Ammon's horn (tissue), 1 donor: Measurements from ENCODE around the gene DYSF.
"Not testable (repeated sequence)": the region's sequence is repeated elsewhere in the genome, so short reads cannot be mapped to it uniquely, and the experiment has no call there.

ENCODE experiments used
- DNase-seq: peaks from one replicate; pipeline ENCODE4 v3.0.0-alpha.2; 2016; ENCODE audit warnings: low spot score

Gene DYSF

GRCh38 chr2:71472019-71472418 is 18.7 kb downstream of the DYSF start:
- no peak for DNase-seq

GRCh38 chr2:71473346-71474031 is 20.1 kb downstream of the DYSF start:
- DNase-seq = no peak

- DNase-seq = no peak
Measured at GRCh38 chr2:71474116-71474743, 20.9 kb downstream of the DYSF start.

GRCh38 chr2:71474744-71475397 is 21.5 kb downstream of the DYSF start:
- no peak for DNase-seq

GRCh38 chr2:71476495-71476894 is 23.1 kb downstream of the DYSF start:
- no peak for DNase-seq

GRCh38 chr2:71477231-71477691 is 23.9 kb downstream of the DYSF start:
- no peak for DNase-seq

- DNase-seq = no peak
Measured at GRCh38 chr2:71478806-71479205, 25.4 kb downstream of the DYSF start.

DNA sequence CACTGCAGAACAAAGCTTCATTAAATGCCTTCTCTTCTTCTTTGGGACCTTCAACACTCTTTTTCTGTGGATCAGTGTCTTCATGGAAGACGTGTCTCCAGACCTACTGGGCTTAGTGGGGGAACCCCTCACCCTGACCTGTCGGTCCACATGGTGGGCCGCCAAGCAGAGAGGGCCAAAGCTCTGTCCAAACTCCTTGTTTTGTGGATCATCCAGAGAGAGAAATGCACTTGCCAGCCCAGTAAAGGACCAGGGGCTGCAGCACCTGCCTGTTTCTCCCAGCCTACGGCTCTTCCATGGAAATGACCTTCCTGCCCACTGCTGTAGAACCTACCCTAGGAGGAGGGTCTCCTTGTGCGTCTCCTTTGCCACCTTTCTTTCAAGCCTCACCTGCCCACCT is 25.9 kb downstream of the DYSF start:
- no peak for DNase-seq

DNA sequence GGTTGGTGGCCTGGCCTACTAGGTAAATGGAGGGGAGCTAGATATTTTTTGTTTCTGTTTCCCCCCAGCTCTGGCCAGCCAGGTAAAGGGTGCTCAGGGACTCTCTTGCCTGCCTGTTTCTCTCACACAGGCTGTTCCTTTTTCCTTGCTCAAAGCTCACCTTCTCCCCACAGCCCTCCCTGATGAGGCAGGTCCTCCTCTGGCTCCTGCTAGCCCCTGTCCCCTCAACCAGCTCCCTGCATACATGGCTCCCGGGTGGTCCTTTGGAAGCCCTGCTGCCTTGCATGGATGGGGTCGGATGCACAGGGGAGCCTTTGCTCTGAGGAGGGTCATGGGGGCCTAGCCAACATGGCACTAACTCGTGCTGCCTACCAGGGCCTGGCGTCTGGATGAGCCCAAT is 27.8 kb downstream of the DYSF start:
- no peak for DNase-seq

DNA sequence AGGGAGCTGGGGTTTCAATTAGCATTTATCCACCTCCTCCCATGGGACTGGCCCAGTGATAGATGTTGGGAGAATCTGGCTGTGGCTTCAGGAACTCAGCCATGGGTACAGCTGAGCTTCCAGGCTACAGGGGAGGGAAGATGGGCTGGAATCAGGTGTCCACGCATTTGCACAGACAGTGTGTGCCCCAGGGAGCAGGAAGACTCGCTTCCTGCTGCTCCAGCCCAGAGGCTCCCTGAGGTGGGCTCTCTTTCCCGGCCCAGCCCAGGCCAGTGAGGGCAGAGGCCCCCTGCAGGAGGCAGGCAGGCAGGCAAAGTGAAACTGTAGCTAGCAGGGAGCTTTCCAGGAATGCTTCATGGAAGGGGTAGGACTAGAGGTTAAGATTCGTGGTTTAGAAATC is 28.7 kb downstream of the DYSF start:
- no peak for DNase-seq

GRCh38 chr2:71483246-71483645 is 29.9 kb downstream of the DYSF start:
- DNase-seq = no peak

GRCh38 chr2:71484354-71484753 is 31.0 kb downstream of the DYSF start:
- DNase-seq = no peak

DNA sequence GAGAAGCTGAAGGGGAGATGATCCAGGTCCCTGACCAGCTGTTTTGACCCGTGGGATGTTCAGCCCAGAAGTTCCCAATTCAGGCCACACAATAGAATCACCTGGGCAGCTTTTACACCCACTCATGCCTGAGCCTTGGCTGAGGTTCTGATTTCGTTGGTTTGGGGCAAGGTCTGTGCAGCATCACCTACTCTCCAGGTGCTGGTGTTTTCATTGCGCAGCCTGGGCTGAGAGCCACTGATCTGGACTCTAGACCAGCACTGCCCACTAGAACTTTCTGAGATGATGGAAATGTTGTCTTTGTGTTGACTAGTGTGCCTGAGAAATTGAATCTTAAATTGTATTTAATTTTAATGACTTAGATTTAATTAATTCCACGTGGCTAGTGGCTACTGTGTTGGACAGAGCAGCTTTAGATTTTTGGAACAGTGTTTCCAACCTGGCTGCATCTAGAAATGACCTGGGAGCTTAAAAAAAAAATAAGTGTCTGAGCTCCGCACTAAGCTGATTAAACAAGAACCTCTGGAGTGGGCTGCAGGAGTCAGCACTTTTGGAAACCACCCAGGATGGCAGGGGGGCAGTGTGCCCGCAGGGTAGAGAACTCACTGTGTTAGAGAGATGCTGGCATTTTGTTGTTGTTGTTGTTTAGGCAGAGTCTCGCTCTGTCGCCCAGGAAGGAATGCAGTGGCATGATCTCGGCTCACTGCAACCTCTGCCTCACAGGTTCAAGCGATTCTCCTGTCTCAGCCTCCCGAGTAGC is 33.7 kb downstream of the DYSF start:
- no peak for DNase-seq

DNA sequence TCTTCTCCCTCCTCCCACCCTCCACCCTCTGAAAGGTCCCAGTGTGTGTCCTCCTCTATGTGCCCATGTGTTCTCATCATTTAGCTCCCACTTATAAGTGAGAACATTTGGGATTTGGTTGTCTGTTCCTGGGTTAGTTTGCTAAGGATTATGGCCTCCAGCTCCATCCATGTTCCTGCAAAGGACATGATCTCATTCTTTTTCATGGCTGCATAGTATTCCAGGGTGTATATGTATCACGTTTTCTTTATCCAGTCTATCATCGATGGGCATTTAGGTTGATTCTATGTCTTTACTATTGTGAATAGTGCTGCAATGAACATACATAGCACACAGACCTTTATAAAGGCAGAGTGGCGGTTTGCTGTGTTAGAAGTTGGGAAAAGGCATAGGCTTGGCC is 38.2 kb downstream of the DYSF start:
- not testable (repeated sequence) for DNase-seq

DNA sequence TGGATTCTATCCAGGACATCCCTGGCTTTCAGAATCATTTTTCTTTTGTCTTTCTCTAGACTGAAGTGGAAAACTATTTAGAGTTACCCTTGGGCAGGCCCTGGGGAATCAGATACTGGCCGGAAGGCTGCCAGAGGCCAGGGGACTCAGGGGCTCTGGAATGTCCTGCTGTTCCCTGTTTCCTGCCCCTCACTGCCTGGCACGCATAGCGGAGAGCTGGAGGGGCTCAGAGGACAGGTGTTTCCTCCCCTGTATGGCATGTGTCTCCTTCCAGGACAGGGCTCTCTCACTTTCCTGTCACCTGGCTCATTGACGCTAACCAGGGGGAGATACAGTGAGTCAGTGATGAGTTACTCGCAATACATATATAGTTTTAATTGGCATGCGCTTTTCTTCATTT is 38.8 kb downstream of the DYSF start:
- DNase-seq = no peak

DNA sequence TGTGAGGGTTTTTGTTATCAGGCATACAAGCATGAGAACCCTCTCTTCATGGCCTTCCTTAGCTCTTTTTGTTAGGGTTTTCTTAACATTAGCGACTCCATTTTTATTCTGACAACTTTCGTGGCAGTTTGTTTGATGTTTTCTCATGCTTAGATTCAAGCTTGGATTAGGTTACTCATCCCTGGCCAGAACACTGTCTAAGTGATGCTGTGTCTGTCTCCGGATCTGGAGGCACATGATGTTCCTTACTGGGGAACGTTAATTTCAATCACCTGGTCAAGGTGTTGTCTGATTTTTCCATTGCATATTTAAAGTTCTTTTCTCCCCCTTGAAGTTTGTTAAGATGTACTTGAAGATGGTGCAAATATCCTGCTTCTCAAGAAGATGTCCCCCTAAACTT is 40.7 kb downstream of the DYSF start:
- DNase-seq = no peak

- no peak for DNase-seq
Measured at GRCh38 chr2:71494523-71495155, 41.3 kb downstream of the DYSF start.

DNA sequence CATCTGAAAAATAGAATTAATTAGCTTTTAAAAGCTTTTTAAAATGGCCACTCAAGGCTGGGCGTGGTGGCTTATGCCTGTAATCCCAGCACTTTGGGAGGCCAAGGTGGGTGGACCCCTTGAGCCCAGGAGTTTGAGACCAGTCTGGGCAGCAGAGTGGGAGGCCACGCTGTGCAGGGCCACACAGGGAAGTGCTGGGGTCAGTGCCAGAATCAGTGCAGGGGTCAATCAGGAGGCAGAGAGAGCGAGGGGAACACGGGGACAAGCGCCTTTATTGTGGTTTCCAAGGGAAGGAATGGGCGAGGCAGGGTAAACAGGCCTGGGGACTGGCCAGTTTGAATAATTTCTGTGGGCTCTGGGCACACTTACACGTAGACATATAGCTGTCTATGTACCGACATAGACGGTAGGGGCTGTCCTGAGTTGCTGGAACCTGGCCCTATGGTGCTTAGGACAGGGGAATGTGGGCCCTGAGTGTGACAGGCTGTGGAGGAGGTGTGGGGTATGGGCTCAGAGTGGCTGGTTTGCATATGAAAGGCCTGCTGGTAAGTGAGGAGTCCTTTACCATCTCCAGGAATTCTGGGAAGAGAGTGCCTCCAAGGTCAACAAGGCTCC is 42.9 kb downstream of the DYSF start:
- no peak for DNase-seq

GRCh38 chr2:71498261-71498701 is 44.9 kb downstream of the DYSF start:
- no peak for DNase-seq

DNA sequence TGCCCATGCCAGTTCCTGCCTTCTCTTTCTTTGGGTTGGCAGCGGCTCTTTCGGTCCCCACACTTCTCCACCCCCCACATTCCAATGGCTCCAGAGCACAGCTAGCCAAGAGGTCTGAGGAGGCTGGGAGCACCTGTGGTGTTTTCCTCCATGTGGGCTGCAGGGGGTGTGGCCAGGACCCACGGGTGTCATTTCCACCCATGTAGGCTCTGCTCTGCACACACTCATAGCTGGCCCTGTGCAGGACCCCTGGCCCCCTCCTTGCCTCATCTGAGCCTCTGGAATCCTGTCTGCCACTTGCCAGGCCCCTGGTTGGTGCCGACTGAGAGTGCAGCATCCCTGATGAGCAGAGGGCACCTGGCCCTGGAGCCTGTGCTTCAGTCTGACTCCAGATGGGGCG is 46.3 kb downstream of the DYSF start:
- no peak for DNase-seq

DNA sequence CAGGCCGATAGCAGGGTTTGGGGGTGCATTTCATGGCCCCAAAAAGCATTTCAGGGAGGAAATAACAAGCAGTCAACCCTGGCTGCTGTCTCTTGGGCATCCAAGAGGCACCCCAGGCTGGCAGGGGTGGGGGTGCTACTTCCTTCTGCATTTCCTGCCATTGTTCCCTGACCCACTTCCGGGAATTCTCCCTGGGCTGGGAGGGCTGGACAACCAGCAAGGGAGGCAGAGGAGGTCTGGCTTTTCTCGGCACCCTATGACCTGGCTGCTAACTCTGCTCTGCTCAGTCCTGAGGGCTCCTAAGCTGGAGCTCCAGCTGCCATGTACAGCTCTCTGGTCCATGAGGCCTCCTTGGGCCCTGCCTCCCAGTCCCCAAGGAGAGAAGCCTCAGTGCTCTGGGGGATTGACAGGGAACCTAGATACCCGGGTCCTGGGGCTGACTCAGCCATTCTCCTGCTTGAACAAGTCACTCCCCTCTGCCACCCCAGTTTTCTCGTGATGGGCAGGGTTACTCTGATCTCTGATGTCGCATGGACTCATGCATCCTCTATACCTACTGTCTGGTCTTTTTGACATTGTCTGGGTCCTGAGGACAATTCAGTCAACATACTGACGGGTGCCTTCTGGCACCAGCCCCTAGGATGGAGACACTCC is 47.2 kb downstream of the DYSF start:
- no peak for DNase-seq
